Anterior cingulate cortex (tissue), 58 donors: ENCODE data around the gene MGAT5B.
"Not testable (repeated sequence)": the region's sequence is repeated elsewhere in the genome, so short reads cannot be mapped to it uniquely, and the experiment has no call there.

Source experiments
- DNase-seq, 58 donors: peaks; one replicate each; lab custom pipeline; 2025; lab: John Stamatoyannopoulos, UW

Gene MGAT5B

GRCh38 chr17:76844846-76845245 is 23.4 kb upstream of the MGAT5B start:
- peak in 2 of 58 donors; percentile 11 to 22 for DNase-seq

DNA sequence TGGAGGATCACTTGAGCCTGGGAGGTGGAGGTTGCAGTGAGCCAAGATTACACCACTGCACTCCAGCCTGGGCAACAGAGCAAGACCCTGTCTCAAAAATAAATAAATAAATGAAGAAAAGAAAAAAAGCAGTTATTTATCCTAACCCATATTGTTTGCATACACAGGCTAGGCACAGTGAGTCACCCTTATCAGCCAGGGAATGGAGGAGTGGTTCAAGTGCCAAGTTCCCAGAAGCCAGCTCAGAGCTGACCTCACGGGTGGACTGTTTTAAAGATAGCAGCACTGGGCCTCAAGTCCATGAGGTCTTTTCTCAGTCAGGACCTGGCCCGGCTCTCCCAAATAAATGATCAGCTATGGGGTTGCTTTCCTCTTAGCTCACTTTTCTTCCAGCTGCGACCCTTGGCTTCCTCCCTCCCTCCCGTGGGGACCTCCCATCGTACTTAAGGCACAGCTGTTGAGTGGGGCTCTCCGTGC is 22.6 kb upstream of the MGAT5B start:
- no peak for DNase-seq

GRCh38 chr17:76847031-76847430 is 21.2 kb upstream of the MGAT5B start:
- DNase-seq = no peak

DNA sequence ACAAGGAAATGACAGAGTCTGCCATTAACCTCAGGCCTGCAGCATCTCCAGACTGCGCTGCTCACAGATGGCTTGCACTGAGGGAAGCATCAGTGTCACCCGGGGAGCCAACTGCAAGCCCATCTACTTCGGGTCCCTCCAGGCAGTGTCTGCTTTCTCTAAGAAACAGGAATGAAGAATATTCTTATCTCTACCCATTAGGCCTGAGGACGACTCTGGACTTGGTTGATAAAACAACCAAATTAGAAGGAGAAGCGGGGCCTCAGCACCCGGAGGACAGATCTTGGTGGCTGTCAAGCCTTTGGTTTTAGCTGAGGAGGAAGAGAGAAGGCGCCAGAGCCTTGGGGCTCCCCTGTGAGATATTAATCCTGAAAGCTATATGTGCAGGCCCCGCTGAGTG is 19.5 kb upstream of the MGAT5B start:
- DNase-seq = no peak

DNA sequence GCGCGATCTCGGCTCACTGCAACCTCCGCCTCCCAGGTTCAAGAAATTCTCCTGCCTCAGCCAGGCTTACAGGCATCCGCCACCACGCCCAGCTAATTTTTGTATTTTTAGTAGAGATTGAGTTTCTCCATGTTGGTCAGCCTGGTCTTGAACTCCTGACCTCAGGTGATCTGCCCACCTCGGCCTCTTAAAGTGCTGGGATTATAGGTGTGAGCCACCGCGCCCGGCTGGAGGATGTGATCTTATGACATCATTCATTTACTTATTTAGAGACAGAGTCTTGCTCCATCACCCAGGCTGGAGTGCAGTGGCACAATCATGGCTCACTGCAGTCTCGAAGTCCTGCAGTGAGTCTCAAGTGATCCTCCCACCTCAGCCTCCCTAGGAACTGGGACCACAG is 19.0 kb upstream of the MGAT5B start:
- not testable (repeated sequence) for DNase-seq

- no peak for DNase-seq
Observed at GRCh38 chr17:76852843-76853242, 15.4 kb upstream of the MGAT5B start.

DNA sequence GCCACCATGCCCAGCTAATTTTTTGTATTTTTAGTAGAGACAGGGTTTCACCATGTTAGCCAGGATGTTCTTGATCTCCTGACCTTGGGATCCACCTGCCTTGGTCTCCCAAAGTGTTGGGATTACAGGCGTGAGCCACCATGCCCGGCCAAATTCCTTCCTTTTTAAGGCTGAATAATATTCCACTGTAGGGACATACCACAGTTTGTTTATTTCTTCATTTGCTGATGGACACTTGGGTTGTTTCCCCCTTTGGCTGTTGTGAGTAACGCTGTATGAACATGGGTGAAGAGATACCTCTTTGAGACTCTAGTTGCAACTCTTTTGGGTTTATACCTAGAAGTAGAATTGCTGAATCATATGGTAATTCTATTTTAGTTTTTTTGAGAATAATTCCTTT is 13.1 kb upstream of the MGAT5B start:
- no peak for DNase-seq

DNA sequence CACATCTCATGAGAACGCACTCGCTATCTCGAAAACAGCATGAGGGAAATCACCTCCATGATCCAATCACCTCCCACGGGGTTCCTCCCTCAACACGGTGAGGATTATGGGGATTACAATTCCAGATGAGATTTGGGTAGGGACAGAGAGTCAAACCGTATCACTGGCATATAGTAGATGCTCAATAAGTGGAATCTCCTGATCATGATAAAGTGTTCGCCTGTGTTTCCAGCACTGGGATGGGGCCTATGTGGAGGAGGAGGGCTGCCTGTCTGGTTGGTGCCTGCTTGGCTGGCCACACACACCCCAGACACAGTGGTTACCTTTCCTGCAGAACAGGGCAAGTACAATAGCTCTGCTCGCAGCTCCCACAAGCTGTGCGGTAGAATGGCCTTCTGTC is 6.1 kb upstream of the MGAT5B start:
- DNase-seq = no peak

- DNase-seq = no peak
Observed at GRCh38 chr17:76862494-76862893, 5.7 kb upstream of the MGAT5B start.

GRCh38 chr17:76864024-76864423 is 4.2 kb upstream of the MGAT5B start:
- DNase-seq = no peak

DNA sequence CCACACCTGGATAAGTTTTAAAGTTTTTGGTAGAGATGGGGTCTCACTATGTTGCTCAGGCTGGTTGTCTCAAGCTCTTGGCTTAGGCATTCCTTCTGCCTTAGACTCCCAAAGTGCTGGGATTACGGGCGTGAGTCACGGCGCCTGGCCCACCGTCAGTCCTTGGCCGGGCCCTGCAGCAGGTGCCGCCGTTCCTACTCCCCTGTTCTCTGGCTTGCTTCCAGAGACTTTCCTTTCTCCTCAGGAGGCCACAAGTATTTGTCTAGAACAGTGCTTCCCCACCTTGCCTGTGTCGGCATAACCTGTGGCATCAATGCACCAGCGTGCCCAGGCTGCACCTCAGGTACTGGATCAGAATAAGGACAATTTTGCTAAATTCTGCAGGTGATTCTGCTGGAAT is 3.0 kb upstream of the MGAT5B start:
- DNase-seq = no peak

DNA sequence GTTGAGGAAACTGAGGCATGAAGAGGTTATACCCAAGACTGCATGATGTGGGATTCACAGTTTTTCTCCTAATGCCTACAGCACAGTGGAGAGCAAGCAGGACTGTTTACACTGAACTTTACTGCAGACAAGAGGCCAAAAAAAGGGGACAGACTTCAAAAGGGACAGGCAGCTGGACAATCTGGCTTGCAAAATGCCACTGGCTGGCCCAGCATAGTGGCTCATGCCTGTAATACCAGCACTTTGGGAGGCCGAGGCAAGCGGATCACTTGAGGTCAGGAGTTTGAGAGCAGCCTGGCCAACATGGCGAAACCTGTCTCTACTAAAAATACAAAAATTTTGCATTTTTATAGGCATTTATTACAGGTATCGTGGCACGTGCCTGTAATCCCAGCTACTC is 2.0 kb upstream of the MGAT5B start:
- no peak for DNase-seq

- DNase-seq = no peak
Observed at GRCh38 chr17:76866774-76867577, 1.2 kb upstream of the MGAT5B start.

DNA sequence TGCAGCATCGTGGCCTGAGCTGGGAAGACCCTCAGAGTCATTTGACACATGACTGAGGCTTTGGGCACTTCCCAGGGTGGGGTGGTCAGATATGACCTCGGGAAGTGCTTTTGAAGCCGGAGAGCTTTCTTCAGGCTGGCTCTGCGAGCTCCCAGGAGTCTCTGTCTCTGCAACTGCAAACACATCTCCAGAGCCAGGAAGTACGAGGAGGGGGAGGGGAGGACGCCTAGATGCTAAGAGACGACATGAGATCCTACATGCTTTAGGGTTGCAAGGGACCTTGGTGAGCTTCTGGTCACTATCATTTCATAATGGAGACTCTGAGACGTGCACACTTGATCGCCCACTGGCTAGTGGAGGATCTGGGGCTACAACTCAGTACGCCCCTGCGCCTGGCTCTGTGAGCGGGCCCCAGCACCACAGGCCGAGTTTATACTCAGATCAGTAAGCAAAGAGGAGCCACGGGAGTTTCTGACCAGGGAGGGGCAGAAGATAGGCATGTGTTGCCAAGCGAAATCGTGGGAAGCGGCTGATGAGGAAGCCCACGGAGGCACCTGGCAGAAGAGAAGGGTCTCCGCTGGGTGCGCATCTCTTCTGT is 527 bp upstream of the MGAT5B start:
- peak in 10 of 58 donors; percentile 12 to 57 (median 40) for DNase-seq

- no peak for DNase-seq
Observed at GRCh38 chr17:76868669-76869495, 678 bp downstream of the MGAT5B start.

- peak in 4 of 58 donors; percentile 12 to 19 (median 18) for DNase-seq
Observed at GRCh38 chr17:76869496-76870376, 1.5 kb downstream of the MGAT5B start.

DNA sequence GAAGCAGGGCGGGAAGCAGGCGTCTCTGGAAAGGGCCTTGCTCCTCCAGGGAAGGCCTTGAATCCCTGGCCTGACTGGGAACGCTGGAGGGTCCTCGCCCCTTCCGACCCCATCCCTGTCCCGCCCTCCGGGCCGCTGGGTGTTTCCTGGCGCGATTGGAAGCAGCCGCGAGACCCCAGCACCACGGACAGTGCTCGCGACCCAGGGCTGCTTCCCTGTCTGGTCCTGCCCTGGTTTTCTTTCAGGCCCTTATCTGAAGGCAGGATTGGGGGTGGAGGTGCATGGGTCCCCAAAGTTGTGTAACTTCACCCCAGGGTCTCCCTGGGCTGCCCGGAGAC is 2.1 kb downstream of the MGAT5B start:
- DNase-seq = no peak

GRCh38 chr17:76871668-76872067 is 3.5 kb downstream of the MGAT5B start:
- DNase-seq = peak in 1 of 58 donors; percentile 17

DNA sequence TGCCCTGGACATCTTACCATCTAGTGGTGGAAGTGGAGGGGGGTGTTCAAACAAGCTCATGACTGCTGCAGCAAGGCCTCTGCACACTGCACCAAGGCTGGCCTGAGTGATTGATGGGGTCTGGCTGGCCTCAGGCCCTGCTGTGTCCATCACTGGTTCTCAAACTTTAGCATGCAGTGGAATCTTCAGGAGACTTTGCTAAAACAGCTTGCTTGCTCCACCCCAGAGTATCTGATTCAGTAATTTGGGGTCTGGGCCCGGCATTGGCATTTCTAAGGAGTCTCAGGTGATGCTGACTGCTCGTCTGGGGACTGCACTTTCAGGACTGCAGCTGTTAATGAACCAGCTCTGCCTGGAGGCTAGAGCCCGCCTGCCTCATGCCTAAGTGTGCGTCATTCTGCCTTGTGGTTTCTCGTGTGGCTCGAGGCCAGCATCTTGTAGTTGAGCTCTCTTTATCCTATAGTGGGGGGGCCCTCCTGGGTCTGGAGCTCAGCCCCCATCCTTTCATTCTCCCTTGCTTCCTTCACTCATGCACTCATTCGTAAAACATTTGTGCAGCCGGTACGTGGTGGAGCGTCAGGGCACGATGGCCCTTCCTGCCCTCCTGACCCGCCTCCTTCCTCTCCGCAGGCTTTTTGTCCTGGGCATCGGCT is 4.1 kb downstream of the MGAT5B start:
- peak in 12 of 58 donors; percentile 9 to 47 (median 27) for DNase-seq

DNA sequence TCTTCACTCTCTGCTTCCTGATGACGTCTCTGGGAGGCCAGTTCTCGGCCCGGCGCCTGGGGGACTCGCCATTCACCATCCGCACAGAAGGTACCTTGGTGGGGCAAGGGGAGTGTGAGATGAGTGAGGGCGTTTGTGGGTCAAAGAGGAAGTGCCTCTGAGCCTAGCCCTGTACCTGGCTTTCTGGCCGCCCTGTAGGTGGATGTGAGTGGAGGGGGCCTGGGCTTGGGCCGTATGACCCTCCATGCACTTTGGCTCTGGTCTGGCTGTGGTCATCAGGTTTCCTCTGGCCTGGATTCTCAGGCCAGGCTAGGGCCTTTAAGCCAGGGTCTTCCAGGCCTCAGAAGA is 4.6 kb downstream of the MGAT5B start:
- no peak for DNase-seq
